Measurements from ENCODE around the gene TRDN. TPM values are rescaled to one million over a fixed set of nuclear protein-coding genes. Genes with fewer than 3 reads are reported as not detected.
"Not testable (repeated sequence)": the region's sequence is repeated elsewhere in the genome, so short reads cannot be mapped to it uniquely, and the experiment has no call there.

TRDN gene
- total and polyA plus RNA-seq, 2 donors (not counting 1 experiment from before 2014, with no cell fraction given): not detected

DNA sequence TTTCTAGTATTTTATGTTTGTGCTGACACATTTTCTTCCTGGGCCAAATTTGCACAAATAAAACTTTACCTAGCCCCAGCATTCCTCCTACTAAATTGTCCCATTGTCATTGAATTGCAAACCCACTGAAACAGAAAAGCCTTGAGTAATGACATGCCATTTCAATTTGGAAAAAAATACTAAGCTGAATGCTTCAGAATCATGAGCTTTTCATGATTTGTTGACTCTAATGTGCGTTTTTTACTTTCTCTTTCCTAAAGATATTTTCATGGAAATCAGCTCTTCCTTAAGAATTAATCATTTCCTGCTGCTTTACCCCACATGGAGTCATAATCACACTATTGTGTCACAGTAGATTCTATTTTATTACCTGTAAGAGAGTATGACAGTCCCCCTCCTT is 47.4 kb downstream of the TRDN start:
- no peak overlapping the region for H3K27ac ChIP-seq (ENCODE audit: insufficient read depth, low read length)
- DNase-seq (ENCODE audit: low read depth in 2 of 2): no peak
- no peaks in the 10 kb centered on the region for H3K36me3 ChIP-seq (ENCODE audit: control insufficient read depth, insufficient read depth, low read length)
- no peaks in the 10 kb centered on the region for H4K20me1 ChIP-seq (ENCODE audit: control insufficient read depth, extremely low read depth, insufficient read depth, low read length)
- H3K79me2 ChIP-seq (ENCODE audit: control insufficient read depth, insufficient read depth, low read length): no peaks in the 10 kb centered on the region
- H3K4me1 ChIP-seq (ENCODE audit: control insufficient read depth, extremely low read depth, insufficient read depth, low read length): no peaks in the 10 kb centered on the region
- no peaks in the 10 kb centered on the region for H3K27me3 ChIP-seq (ENCODE audit: control insufficient read depth, insufficient read depth, low read length)
- no peak overlapping the region for H2AFZ ChIP-seq (ENCODE audit: low read length)
- H3K4me2 ChIP-seq (ENCODE audit: extremely low read depth, insufficient read depth, low read length): no peak overlapping the region
- TF ChIP-seq, protein P1, sequence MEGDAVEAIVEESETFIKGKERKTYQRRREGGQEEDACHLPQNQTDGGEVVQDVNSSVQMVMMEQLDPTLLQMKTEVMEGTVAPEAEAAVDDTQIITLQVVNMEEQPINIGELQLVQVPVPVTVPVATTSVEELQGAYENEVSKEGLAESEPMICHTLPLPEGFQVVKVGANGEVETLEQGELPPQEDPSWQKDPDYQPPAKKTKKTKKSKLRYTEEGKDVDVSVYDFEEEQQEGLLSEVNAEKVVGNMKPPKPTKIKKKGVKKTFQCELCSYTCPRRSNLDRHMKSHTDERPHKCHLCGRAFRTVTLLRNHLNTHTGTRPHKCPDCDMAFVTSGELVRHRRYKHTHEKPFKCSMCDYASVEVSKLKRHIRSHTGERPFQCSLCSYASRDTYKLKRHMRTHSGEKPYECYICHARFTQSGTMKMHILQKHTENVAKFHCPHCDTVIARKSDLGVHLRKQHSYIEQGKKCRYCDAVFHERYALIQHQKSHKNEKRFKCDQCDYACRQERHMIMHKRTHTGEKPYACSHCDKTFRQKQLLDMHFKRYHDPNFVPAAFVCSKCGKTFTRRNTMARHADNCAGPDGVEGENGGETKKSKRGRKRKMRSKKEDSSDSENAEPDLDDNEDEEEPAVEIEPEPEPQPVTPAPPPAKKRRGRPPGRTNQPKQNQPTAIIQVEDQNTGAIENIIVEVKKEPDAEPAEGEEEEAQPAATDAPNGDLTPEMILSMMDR (conservative IDR thresholded peaks at IDR 0.05 in 1 of 2, IDR thresholded peaks at IDR 0.05 in 1 of 2; ENCODE audit: low read depth in 1 of 2, low read length in 2 of 2): no peak
- TF ChIP-seq EZH2 (IDR thresholded peaks at IDR 0.05; ENCODE audit: low read length, missing control alignments): no peak
- H3K9me3 ChIP-seq (ENCODE audit: control insufficient read depth, insufficient read depth, low read depth, low read length): no peaks in the 10 kb centered on the region
- H3K4me3 ChIP-seq (replicated peaks in 1 of 4; ENCODE audit: control extremely low read depth in 1 of 4, insufficient read depth in 1 of 4, low read depth in 3 of 4, low read length in 4 of 4): no peak overlapping the region
- no peak overlapping the region for H3K9ac ChIP-seq (ENCODE audit: insufficient read depth, low read length)

DNA sequence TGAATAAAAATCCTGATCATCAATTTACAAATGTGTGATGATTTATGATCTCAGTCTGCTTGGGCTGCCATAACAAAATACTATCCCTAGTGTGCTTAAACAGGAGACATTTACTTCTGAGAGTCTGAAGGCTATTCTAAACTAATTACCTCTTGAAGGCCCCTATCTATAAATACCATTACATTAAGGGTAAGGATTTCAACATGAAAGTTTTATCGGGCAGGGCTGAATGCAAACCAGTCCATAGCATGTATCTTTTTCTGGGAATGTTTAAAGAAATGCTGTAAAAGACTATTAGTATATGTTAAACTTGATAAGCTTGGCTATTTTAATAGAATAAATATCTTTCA is 48.2 kb downstream of the TRDN start:
- DNase-seq (ENCODE audit: low read depth in 2 of 2): no peak
- Histone ChIP-seq H4K20me1 (ENCODE audit: control insufficient read depth, extremely low read depth, insufficient read depth, low read length) (no peaks in the 10 kb centered on the region), H3K9me3 (ENCODE audit: control insufficient read depth, insufficient read depth, low read depth, low read length) (no peaks in the 10 kb centered on the region), H3K27ac (ENCODE audit: insufficient read depth, low read length) (no peak overlapping the region), H3K4me3 (replicated peaks in 1 of 4; ENCODE audit: control extremely low read depth in 1 of 4, insufficient read depth in 1 of 4, low read depth in 3 of 4, low read length in 4 of 4) (no peak overlapping the region), H3K9ac (ENCODE audit: insufficient read depth, low read length) (no peak overlapping the region), H3K4me1 (ENCODE audit: control insufficient read depth, extremely low read depth, insufficient read depth, low read length) (no peaks in the 10 kb centered on the region), H3K36me3 (ENCODE audit: control insufficient read depth, insufficient read depth, low read length) (no peaks in the 10 kb centered on the region), H2AFZ (ENCODE audit: low read length) (no peak overlapping the region), H3K4me2 (ENCODE audit: extremely low read depth, insufficient read depth, low read length) (no peak overlapping the region), H3K79me2 (ENCODE audit: control insufficient read depth, insufficient read depth, low read length) (no peaks in the 10 kb centered on the region), H3K27me3 (ENCODE audit: control insufficient read depth, insufficient read depth, low read length) (no peaks in the 10 kb centered on the region)
- TF ChIP-seq, protein P1 (conservative IDR thresholded peaks at IDR 0.05 in 1 of 2, IDR thresholded peaks at IDR 0.05 in 1 of 2; ENCODE audit: low read depth in 1 of 2, low read length in 2 of 2): no peak
- no peak for TF ChIP-seq EZH2 (IDR thresholded peaks at IDR 0.05; ENCODE audit: low read length, missing control alignments)

DNA sequence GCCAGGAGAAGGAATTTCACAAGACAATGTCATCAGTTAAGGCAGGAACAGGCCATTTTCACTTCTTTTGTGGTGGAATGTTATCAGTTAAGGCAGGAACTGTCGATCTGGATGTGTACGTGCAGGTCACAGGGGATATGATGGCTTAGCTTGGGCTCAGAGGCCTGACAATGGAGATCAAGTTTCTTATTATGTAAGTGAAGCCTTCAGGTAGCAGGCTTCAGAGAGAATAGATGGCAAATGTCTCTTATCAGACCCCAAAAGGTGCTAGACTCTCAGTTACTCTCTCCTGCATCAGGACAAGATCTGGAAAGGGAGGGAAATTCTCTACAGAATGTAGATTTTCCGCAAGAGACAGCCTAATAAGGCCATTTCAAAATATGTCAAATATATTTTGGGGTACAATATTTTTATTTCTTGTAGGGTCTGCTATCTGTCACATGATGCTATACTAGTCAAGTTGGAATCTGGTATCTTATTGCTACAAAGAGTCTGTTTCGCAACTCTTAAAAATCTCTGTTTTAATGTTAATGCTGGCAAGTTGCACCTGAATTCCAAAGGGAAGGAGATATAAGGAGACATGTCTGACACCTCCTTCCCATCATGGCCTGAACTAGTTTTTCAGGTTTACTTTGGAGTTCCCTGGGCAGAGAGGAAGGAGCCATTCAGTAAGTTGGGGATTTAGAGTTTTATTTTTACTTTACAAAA is 48.8 kb downstream of the TRDN start:
- no peak for DNase-seq (ENCODE audit: low read depth in 2 of 2)
- Histone ChIP-seq H3K27ac (ENCODE audit: insufficient read depth, low read length) (no peak overlapping the region), H3K9ac (ENCODE audit: insufficient read depth, low read length) (no peak overlapping the region), H3K4me1 (ENCODE audit: control insufficient read depth, extremely low read depth, insufficient read depth, low read length) (no peaks in the 10 kb centered on the region), H2AFZ (ENCODE audit: low read length) (no peak overlapping the region), H3K79me2 (ENCODE audit: control insufficient read depth, insufficient read depth, low read length) (no peaks in the 10 kb centered on the region), H3K4me3 (replicated peaks in 1 of 4; ENCODE audit: control extremely low read depth in 1 of 4, insufficient read depth in 1 of 4, low read depth in 3 of 4, low read length in 4 of 4) (no peak overlapping the region), H3K4me2 (ENCODE audit: extremely low read depth, insufficient read depth, low read length) (no peak overlapping the region), H3K27me3 (ENCODE audit: control insufficient read depth, insufficient read depth, low read length) (no peaks in the 10 kb centered on the region), H3K36me3 (ENCODE audit: control insufficient read depth, insufficient read depth, low read length) (no peaks in the 10 kb centered on the region), H3K9me3 (ENCODE audit: control insufficient read depth, insufficient read depth, low read depth, low read length) (no peaks in the 10 kb centered on the region), H4K20me1 (ENCODE audit: control insufficient read depth, extremely low read depth, insufficient read depth, low read length) (no peaks in the 10 kb centered on the region)
- TF ChIP-seq EZH2 (IDR thresholded peaks at IDR 0.05; ENCODE audit: low read length, missing control alignments): no peak
- TF ChIP-seq, protein P1 (conservative IDR thresholded peaks at IDR 0.05 in 1 of 2, IDR thresholded peaks at IDR 0.05 in 1 of 2; ENCODE audit: low read depth in 1 of 2, low read length in 2 of 2): no peak

DNA sequence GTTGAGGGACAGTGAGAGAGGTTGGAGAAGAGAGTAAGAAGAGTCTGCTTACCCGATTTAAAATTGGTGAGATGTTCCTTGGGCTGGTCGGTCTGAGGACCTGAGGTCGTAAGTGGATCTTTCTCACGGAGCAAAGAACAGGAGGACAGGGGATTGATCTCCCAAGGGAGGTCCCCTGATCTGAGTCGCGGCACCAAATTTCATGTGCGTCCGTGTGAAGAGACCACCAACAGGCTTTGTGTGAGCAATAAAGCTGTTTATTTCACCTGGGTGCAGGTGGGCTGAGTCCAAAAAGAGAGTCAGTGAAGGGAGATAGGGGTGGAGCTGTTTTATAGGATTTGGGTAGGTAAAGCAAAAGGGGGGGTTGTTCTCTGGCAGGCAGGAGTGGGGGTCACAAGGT is 49.3 kb downstream of the TRDN start:
- not testable (repeated sequence) for H3K4me3 ChIP-seq (replicated peaks in 1 of 4; ENCODE audit: control extremely low read depth in 1 of 4, insufficient read depth in 1 of 4, low read depth in 3 of 4, low read length in 4 of 4); H3K27ac ChIP-seq (ENCODE audit: insufficient read depth, low read length); H3K27me3 ChIP-seq (ENCODE audit: control insufficient read depth, insufficient read depth, low read length); H3K4me2 ChIP-seq (ENCODE audit: extremely low read depth, insufficient read depth, low read length); H3K9ac ChIP-seq (ENCODE audit: insufficient read depth, low read length); DNase-seq (ENCODE audit: low read depth in 2 of 2); H3K9me3 ChIP-seq (ENCODE audit: control insufficient read depth, insufficient read depth, low read depth, low read length); H2AFZ ChIP-seq (ENCODE audit: low read length); H3K4me1 ChIP-seq (ENCODE audit: control insufficient read depth, extremely low read depth, insufficient read depth, low read length); H3K36me3 ChIP-seq (ENCODE audit: control insufficient read depth, insufficient read depth, low read length); H3K79me2 ChIP-seq (ENCODE audit: control insufficient read depth, insufficient read depth, low read length); H4K20me1 ChIP-seq (ENCODE audit: control insufficient read depth, extremely low read depth, insufficient read depth, low read length)
